ENCODE results near the gene ACP1.
"Not testable (repeated sequence)": the region's sequence is repeated elsewhere in the genome, so short reads cannot be mapped to it uniquely, and the experiment has no call there.

The ACP1 gene

GRCh38 chr2:314561-315336 is 50.0 kb downstream of the ACP1 start:
- DNase-seq = no peak

- not testable (repeated sequence) for DNase-seq
Observed at GRCh38 chr2:315925-316324, 51.2 kb downstream of the ACP1 start.

GRCh38 chr2:316381-316780 is 51.6 kb downstream of the ACP1 start:
- no peak for DNase-seq

- DNase-seq = no peak
Observed at GRCh38 chr2:317501-318424, 53.0 kb downstream of the ACP1 start.

- no peak for DNase-seq
Observed at GRCh38 chr2:319059-319600, 54.4 kb downstream of the ACP1 start.

GRCh38 chr2:320561-320960 is 55.8 kb downstream of the ACP1 start:
- no peak for DNase-seq

GRCh38 chr2:322326-322725 is 57.6 kb downstream of the ACP1 start:
- no peak for DNase-seq

- DNase-seq = no peak
Observed at GRCh38 chr2:323035-323434, 58.3 kb downstream of the ACP1 start.
